ENCODE results near the gene ALDH1A3. TPM values are rescaled to one million over a fixed set of nuclear protein-coding genes. Genes with fewer than 3 reads are reported as not detected.
A peak's percentile ranks its signal among the peaks of the same experiment; 100 is the strongest.

The ALDH1A3 gene
- total RNA-seq, 1 experiment from 2014 or later = 248 TPM

GRCh38 chr15:100897221-100898151 is 17.9 kb downstream of the ALDH1A3 start:
- POLR2A ChIA-PET = no interaction called here
- TF ChIP-seq ELF1 (IDR thresholded peaks at IDR 0.05; ENCODE audit: borderline replicate concordance, low read depth) (no peak), JUND (IDR thresholded peaks at IDR 0.05) (no peak), TCF7L2 (IDR thresholded peaks at IDR 0.05; ENCODE audit: borderline replicate concordance, extremely low read depth, insufficient read depth, insufficient read length) (no peak), ZFX (IDR thresholded peaks at IDR 0.05) (no peak), SP1 (IDR thresholded peaks at IDR 0.05; ENCODE audit: low read depth) (no peak), REST (IDR thresholded peaks at IDR 0.05; ENCODE audit: low read depth) (no peak)
- Histone ChIP-seq H4K20me1 (ENCODE audit: insufficient read depth) (peaks cover 13% of the 10 kb centered on the region; the same call in 1 of the 2 replicates), H3K36me3 (ENCODE audit: control insufficient read depth in 1 of 2, insufficient read depth in 2 of 2, low read length in 2 of 2) (peaks cover 36 to 95% of the 10 kb centered on the region in 2 experiments), H3K27ac (ENCODE audit: low read depth, low read length) (no peak overlapping the region), H3K4me2 (ENCODE audit: low read length) (no peak overlapping the region), H2AFZ (ENCODE audit: low read depth, low read length, poor library complexity, severe bottlenecking) (no peak overlapping the region), H3K79me2 (ENCODE audit: insufficient read depth, low read length) (peaks cover 71% of the 10 kb centered on the region; the same call in 1 of the 2 replicates), H3K9ac (ENCODE audit: low read length) (no peak overlapping the region), H3K27me3 (ENCODE audit: insufficient read depth, low read length) (no peaks in the 10 kb centered on the region), H3K9me2 (ENCODE audit: insufficient read depth) (no peaks in the 10 kb centered on the region), H3K4me3 (replicated peaks in 1 of 2; ENCODE audit: low read depth in 1 of 2, low read length in 2 of 2) (no peak overlapping the region), H3K4me1 (ENCODE audit: control insufficient read depth in 1 of 2, insufficient read depth in 2 of 2, low read length in 2 of 2) (no peaks in the 10 kb centered on the region), H3K9me3 (ENCODE audit: control insufficient read depth in 1 of 2, insufficient read depth in 1 of 2, low read depth in 1 of 2, low read length in 2 of 2) (no peaks in the 10 kb centered on the region)
- RAD21 ChIA-PET (ENCODE audit: low non-redundant PET in 1 of 2, low total read pairs in 2 of 2, uncharacterized antibody in 2 of 2, unreplicated experiment in 2 of 2) = no interaction called here
- ATAC-seq (0 out of 2 replicates have a peak, but pooled peaks have one; percentile 10), DNase-seq (ENCODE audit: low read depth, low spot score) (no peak)
- intact Hi-C loops (cut with micrococcal nuclease) = no loop called here
- no TSS peak for BruUV-seq (replicated peaks)
- CTCF ChIA-PET = no interaction called here

Data from HCT116 (cell line).